Measurements from ENCODE around the gene SZT2. TPM values are rescaled to one million over a fixed set of nuclear protein-coding genes. Genes with fewer than 3 reads are reported as not detected.
"Not testable (repeated sequence)": the region's sequence is repeated elsewhere in the genome, so short reads cannot be mapped to it uniquely, and the experiment has no call there.

SZT2 gene
- total RNA-seq, 2 experiments from 2014 or later = 27.3 to 37.6 TPM

- peaks cover 19% of the 10 kb centered on the region for H3K4me1 Mint-ChIP-seq (ENCODE audit: low read depth)
- ChIA-PET CTCF (interaction anchor here (0.9 to 2.1 kb wide), 2 partner anchors 228 to 480 kb away, joined by 4 to 8 read pairs; no protein-coding TSS in a partner anchor), POLR2A (interaction anchor here (1.6 kb wide), 1 partner anchor 66 kb away, joined by 6 read pairs; the partner anchor contains the start of genes MED8 and SZT2)
- DNase-seq = no peak
- H3K36me3 Mint-ChIP-seq = peaks cover 12% of the 10 kb centered on the region
- H3K27me3 Mint-ChIP-seq = peaks cover 18% of the 10 kb centered on the region
- no peak overlapping the region for H3K27ac Mint-ChIP-seq
- intact Hi-C loops (cut with micrococcal nuclease) = loop anchor here (2.0 to 10.0 kb wide), 2 partner anchors 67 to 579 kb away; partner anchors contain the start of genes MED8, SLC6A9 and SZT2
- no peaks in the 10 kb centered on the region for H3K9me3 Mint-ChIP-seq
- H3K4me3 Mint-ChIP-seq = no peak overlapping the region
Measured at GRCh38 chr1:43455213-43455889, 65.7 kb downstream of the SZT2 start.

GRCh38 chr1:43458379-43458778 is 68.7 kb downstream of the SZT2 start:
- H3K4me3 Mint-ChIP-seq, H3K9me3 Mint-ChIP-seq, POLR2A ChIA-PET, H3K36me3 Mint-ChIP-seq, H3K27ac Mint-ChIP-seq, DNase-seq, CTCF ChIA-PET: not testable (repeated sequence)
- Mint-ChIP-seq H3K27me3 (peaks cover 20% of the 10 kb centered on the region), H3K4me1 (ENCODE audit: low read depth) (peaks cover 13% of the 10 kb centered on the region)
- intact Hi-C loops (cut with micrococcal nuclease) = loop anchor here (10.0 kb wide), 1 partner anchor 576 kb away; the partner anchor contains the start of gene SLC6A9

GRCh38 chr1:43460988-43461693 is 71.4 kb downstream of the SZT2 start:
- Mint-ChIP-seq H3K27me3 (peaks cover 12% of the 10 kb centered on the region), H3K36me3 (no peaks in the 10 kb centered on the region), H3K4me1 (ENCODE audit: low read depth) (no peaks in the 10 kb centered on the region), H3K27ac (no peak overlapping the region), H3K4me3 (no peak overlapping the region), H3K9me3 (peaks cover 2% of the 10 kb centered on the region)
- POLR2A ChIA-PET = no interaction called here
- intact Hi-C loops (cut with micrococcal nuclease) = no loop called here
- CTCF ChIA-PET = no interaction called here
- no peak for DNase-seq

- Mint-ChIP-seq H3K9me3 (peaks cover 2% of the 10 kb centered on the region), H3K27me3 (peaks cover 2% of the 10 kb centered on the region), H3K36me3 (no peaks in the 10 kb centered on the region), H3K27ac (no peak overlapping the region), H3K4me3 (no peak overlapping the region), H3K4me1 (ENCODE audit: low read depth) (peaks cover 4% of the 10 kb centered on the region)
- ChIA-PET POLR2A (interaction anchor here (1.0 kb wide), 1 partner anchor 10 kb away, joined by 3 read pairs; the partner anchor contains the start of gene HYI), CTCF (no interaction called here)
- DNase-seq = no peak
- intact Hi-C loops (cut with micrococcal nuclease) = no loop called here
Measured at GRCh38 chr1:43463479-43463878, 73.8 kb downstream of the SZT2 start.

GRCh38 chr1:43464681-43465504 is 75.2 kb downstream of the SZT2 start:
- Mint-ChIP-seq H3K9me3 (peaks cover 2% of the 10 kb centered on the region), H3K27ac (no peak overlapping the region), H3K4me1 (ENCODE audit: low read depth) (peaks cover 4% of the 10 kb centered on the region), H3K27me3 (peaks cover 2% of the 10 kb centered on the region), H3K4me3 (no peak overlapping the region), H3K36me3 (no peaks in the 10 kb centered on the region)
- DNase-seq = no peak
- CTCF ChIA-PET = no interaction called here
- intact Hi-C loops (cut with micrococcal nuclease) = no loop called here
- POLR2A ChIA-PET = no interaction called here

DNA sequence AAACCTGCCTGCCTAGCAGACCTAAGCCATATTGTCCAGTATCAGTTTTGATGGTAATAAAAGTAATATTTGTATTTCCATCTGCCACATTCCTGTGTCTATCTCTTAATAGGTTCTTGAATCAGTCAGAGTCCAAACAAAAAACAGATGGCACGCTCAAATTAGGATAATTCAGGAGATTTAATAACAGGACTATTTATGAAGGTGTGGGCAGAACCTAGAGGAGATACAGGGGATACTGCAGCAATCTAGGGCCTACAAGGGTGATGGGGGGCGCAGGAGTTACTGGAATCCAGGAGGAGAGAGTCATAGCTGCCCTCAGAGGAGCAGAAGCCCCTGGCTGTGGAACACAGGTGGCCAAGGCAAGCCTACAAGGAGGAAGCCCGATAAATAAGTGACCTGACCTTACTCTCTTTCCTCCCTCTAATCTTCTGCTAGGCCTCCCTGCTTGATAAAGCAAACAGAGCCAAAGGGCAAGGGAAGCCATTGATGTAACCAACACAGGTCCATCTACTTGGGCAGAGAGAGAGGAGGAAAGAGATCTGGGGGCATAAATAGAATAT is 75.9 kb downstream of the SZT2 start:
- Mint-ChIP-seq H3K27me3 (peaks cover 2% of the 10 kb centered on the region), H3K9me3 (peaks cover 2% of the 10 kb centered on the region), H3K4me1 (ENCODE audit: low read depth) (peaks cover 4% of the 10 kb centered on the region), H3K4me3 (no peak overlapping the region), H3K27ac (no peak overlapping the region), H3K36me3 (no peaks in the 10 kb centered on the region)
- POLR2A ChIA-PET = no interaction called here
- intact Hi-C loops (cut with micrococcal nuclease) = no loop called here
- no peak for DNase-seq
- CTCF ChIA-PET = no interaction called here

DNA sequence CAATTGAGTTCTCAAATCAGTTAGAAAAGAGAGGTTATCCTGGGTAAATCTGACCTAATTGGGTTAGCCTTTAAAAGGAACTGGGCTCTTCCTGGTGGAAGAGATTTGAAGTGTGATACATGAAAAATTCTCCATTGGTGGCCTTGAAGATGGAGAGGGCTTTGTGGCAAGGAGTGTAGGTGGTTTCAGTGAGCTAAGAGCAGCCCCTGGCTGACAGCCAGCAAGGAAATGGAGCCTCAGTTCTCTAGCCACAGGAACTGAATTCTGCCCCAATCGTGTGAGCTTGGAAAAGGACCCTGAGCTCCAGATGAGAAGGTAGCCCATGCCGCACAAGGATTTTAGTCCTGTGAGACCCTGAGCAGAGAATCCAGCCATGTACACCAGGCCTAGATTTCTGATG is 76.7 kb downstream of the SZT2 start:
- Mint-ChIP-seq H3K36me3 (no peaks in the 10 kb centered on the region), H3K9me3 (peaks cover under 1% of the 10 kb centered on the region), H3K27me3 (no peaks in the 10 kb centered on the region), H3K4me1 (ENCODE audit: low read depth) (peaks cover 4% of the 10 kb centered on the region), H3K27ac (no peak overlapping the region), H3K4me3 (no peak overlapping the region)
- DNase-seq = no peak
- POLR2A ChIA-PET = no interaction called here
- intact Hi-C loops (cut with micrococcal nuclease) = no loop called here
- CTCF ChIA-PET = no interaction called here

DNA sequence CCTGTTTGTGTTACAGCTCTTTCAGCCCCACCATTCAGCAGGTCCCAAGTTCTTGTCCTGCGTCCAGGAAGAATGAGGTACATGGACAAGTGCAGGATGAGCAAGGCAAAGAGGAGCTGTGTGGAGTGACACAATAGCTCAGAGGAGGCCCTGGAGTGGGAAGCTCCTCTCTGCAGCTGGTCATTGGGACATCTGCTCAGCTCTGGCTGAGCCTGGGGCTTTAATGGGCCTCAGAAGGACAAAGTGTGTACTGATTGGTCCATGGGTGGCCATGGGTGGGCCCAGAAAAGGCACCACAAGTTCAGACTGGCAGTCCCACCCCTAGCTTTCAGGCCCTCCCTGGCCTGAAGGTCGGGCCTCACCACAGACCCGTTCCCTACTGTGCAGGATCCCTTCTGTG is 78.7 kb downstream of the SZT2 start:
- POLR2A ChIA-PET = interaction anchor here (0.6 kb wide), 1 partner anchor 22 kb away, joined by 3 read pairs; no protein-coding TSS in a partner anchor
- H3K9me3 Mint-ChIP-seq = no peaks in the 10 kb centered on the region
- no peak for DNase-seq
- intact Hi-C loops (cut with micrococcal nuclease) = no loop called here
- H3K4me1 Mint-ChIP-seq (ENCODE audit: low read depth) = peaks cover 4% of the 10 kb centered on the region
- H3K27ac Mint-ChIP-seq = no peak overlapping the region
- H3K27me3 Mint-ChIP-seq = no peaks in the 10 kb centered on the region
- CTCF ChIA-PET = no interaction called here
- no peak overlapping the region for H3K4me3 Mint-ChIP-seq
- no peaks in the 10 kb centered on the region for H3K36me3 Mint-ChIP-seq

DNA sequence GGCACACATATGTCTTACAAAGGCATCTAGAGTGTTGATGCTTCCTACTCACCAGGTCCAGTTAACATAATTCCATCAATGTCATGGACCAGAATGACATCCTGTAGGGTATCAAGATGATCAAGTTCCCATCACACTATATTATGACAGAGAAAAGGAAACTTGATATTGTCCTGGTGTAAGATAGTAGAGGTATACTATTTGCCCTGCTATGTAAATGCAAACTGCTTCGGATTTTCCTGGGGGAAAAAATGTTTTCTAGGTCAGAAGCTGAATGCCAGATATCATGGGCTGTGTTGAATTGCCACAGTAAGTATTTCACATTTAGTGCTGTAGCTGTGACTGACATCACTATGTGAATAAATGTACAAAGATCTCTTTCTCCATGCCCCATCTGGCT is 80.2 kb downstream of the SZT2 start:
- intact Hi-C loops (cut with micrococcal nuclease) = no loop called here
- Mint-ChIP-seq H3K9me3 (no peaks in the 10 kb centered on the region), H3K27me3 (no peaks in the 10 kb centered on the region), H3K4me3 (no peak overlapping the region), H3K36me3 (no peaks in the 10 kb centered on the region), H3K4me1 (ENCODE audit: low read depth) (peaks cover 4% of the 10 kb centered on the region), H3K27ac (no peak overlapping the region)
- no peak for DNase-seq
- ChIA-PET CTCF (no interaction called here), POLR2A (interaction anchor here (0.5 kb wide), 1 partner anchor 17 kb away, joined by 3 read pairs; no protein-coding TSS in a partner anchor)

GRCh38 chr1:43472087-43472462 is 82.4 kb downstream of the SZT2 start:
- Mint-ChIP-seq H3K9me3 (no peaks in the 10 kb centered on the region), H3K36me3 (no peaks in the 10 kb centered on the region), H3K4me3 (no peak overlapping the region), H3K4me1 (ENCODE audit: low read depth) (no peaks in the 10 kb centered on the region), H3K27ac (no peak overlapping the region), H3K27me3 (peaks cover 2% of the 10 kb centered on the region)
- ChIA-PET POLR2A (no interaction called here), CTCF (no interaction called here)
- no peak for DNase-seq
- intact Hi-C loops (cut with micrococcal nuclease) = no loop called here

GRCh38 chr1:43472463-43473151 is 82.9 kb downstream of the SZT2 start:
- CTCF ChIA-PET = not testable (repeated sequence)

More at GRCh38 chr1:43472463-43473151, 82.9 kb downstream of the SZT2 start:
- intact Hi-C loops (cut with micrococcal nuclease); H3K9me3 Mint-ChIP-seq; H3K36me3 Mint-ChIP-seq; H3K4me1 Mint-ChIP-seq (ENCODE audit: low read depth); DNase-seq; POLR2A ChIA-PET; H3K27me3 Mint-ChIP-seq; H3K27ac Mint-ChIP-seq; H3K4me3 Mint-ChIP-seq: not testable (repeated sequence)
